ENCODE data around the gene STX8. TPM values are rescaled to one million over a fixed set of nuclear protein-coding genes. Genes with fewer than 3 reads are reported as not detected.

The STX8 gene
- total and polyA plus RNA-seq, 9 of the 15 experiments (the other 6 are each of a cell fraction or from before 2014, with no cell fraction given) = 14.6 to 42.5 (median 22.1) TPM

GRCh38 chr17:9436630-9437029, 139.0 kb downstream of the STX8 start:
- Histone ChIP-seq H3K9me3 (replicated peaks; ENCODE audit: control insufficient read depth, insufficient read depth, low read depth, low read length) (no peaks in the 10 kb centered on the region), H3K4me1 (replicated peaks in 1 of 2; ENCODE audit: control insufficient read depth in 2 of 2, insufficient read depth in 2 of 2, low read length in 2 of 2) (no peaks in the 10 kb centered on the region), H3K9ac (ENCODE audit: insufficient read depth in 1 of 2, low read depth in 2 of 2, low read length in 2 of 2) (no peak overlapping the region), H3K4me3 (no peak overlapping the region), H3K36me3 (ENCODE audit: control insufficient read depth, insufficient read depth, low read length) (no peaks in the 10 kb centered on the region), H3K9me1 (ENCODE audit: control insufficient read depth, insufficient read depth, low read length) (no peaks in the 10 kb centered on the region), H4K20me1 (replicated peaks; ENCODE audit: control insufficient read depth, insufficient read depth, low read length) (no peaks in the 10 kb centered on the region), H2AFZ (ENCODE audit: low read depth, low read length) (no peak overlapping the region), H3K4me2 (ENCODE audit: insufficient read depth, low read length) (no peak overlapping the region), H3K27ac (ENCODE audit: extremely low read depth, low read depth, low read length) (no peak overlapping the region), H3K79me2 (ENCODE audit: control insufficient read depth, insufficient read depth, low read length) (no peaks in the 10 kb centered on the region), H3K27me3 (ENCODE audit: control insufficient read depth in 2 of 2, insufficient read depth in 2 of 2, low read length in 2 of 2) (no peaks in the 10 kb centered on the region)
- FAIRE-seq (no peak), DNase-seq (ENCODE audit: extremely low read depth in 1 of 4, low spot score in 3 of 4) (no peak), ATAC-seq (no peak)
- ChIA-PET POLR2A (no interaction called here), CTCF (ENCODE audit: low intra/inter-chr PET ratio) (no interaction called here)
- WGBS (ENCODE audit: insufficient coverage, low coverage, missing lambda C conversion rate) = 0% methylated on average over 1 of the region's 1 CpG
- in situ Hi-C loops (cut with MboI) = no loop called here
- intact Hi-C loops (cut with micrococcal nuclease) = no loop called here
- TF ChIP-seq NCOR1 (IDR thresholded peaks at IDR 0.05) (no peak), NCOA4 (IDR thresholded peaks at IDR 0.05; ENCODE audit: partially characterized antibody) (no peak), ZNF507 (tag; conservative IDR thresholded peaks at IDR 0.05) (no peak), FOXA1 (IDR thresholded peaks at IDR 0.05; ENCODE audit: borderline replicate concordance) (no peak), ZFPM2 (CRISPR knock-in tag; IDR thresholded peaks at IDR 0.05) (no peak), SRSF7 (optimal IDR thresholded peaks at IDR 0.05; ENCODE audit: low read depth, low read length) (no peak), CREB1 (IDR thresholded peaks at IDR 0.05) (no peak), CREB1 (CRISPR knock-in tag; IDR thresholded peaks at IDR 0.05) (no peak), FOS (IDR thresholded peaks at IDR 0.05; ENCODE audit: extremely low read depth, insufficient read length) (no peak), NR2F6 (CRISPR knock-in tag; IDR thresholded peaks at IDR 0.05) (no peak), E2F4 (CRISPR knock-in tag; IDR thresholded peaks at IDR 0.05; ENCODE audit: low read depth) (no peak), ZNF696 (CRISPR knock-in tag; conservative IDR thresholded peaks at IDR 0.05) (no peak)
- TF ChIP-seq, protein P1, sequence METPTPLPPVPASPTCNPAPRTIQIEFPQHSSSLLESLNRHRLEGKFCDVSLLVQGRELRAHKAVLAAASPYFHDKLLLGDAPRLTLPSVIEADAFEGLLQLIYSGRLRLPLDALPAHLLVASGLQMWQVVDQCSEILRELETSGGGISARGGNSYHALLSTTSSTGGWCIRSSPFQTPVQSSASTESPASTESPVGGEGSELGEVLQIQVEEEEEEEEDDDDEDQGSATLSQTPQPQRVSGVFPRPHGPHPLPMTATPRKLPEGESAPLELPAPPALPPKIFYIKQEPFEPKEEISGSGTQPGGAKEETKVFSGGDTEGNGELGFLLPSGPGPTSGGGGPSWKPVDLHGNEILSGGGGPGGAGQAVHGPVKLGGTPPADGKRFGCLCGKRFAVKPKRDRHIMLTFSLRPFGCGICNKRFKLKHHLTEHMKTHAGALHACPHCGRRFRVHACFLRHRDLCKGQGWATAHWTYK (CRISPR knock-in tag; IDR thresholded peaks at IDR 0.05) = no peak
- TF ChIP-seq, protein P2, sequence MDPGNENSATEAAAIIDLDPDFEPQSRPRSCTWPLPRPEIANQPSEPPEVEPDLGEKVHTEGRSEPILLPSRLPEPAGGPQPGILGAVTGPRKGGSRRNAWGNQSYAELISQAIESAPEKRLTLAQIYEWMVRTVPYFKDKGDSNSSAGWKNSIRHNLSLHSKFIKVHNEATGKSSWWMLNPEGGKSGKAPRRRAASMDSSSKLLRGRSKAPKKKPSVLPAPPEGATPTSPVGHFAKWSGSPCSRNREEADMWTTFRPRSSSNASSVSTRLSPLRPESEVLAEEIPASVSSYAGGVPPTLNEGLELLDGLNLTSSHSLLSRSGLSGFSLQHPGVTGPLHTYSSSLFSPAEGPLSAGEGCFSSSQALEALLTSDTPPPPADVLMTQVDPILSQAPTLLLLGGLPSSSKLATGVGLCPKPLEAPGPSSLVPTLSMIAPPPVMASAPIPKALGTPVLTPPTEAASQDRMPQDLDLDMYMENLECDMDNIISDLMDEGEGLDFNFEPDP (CRISPR knock-in tag; IDR thresholded peaks at IDR 0.05) = no peak
- TF ChIP-seq, protein P3, sequence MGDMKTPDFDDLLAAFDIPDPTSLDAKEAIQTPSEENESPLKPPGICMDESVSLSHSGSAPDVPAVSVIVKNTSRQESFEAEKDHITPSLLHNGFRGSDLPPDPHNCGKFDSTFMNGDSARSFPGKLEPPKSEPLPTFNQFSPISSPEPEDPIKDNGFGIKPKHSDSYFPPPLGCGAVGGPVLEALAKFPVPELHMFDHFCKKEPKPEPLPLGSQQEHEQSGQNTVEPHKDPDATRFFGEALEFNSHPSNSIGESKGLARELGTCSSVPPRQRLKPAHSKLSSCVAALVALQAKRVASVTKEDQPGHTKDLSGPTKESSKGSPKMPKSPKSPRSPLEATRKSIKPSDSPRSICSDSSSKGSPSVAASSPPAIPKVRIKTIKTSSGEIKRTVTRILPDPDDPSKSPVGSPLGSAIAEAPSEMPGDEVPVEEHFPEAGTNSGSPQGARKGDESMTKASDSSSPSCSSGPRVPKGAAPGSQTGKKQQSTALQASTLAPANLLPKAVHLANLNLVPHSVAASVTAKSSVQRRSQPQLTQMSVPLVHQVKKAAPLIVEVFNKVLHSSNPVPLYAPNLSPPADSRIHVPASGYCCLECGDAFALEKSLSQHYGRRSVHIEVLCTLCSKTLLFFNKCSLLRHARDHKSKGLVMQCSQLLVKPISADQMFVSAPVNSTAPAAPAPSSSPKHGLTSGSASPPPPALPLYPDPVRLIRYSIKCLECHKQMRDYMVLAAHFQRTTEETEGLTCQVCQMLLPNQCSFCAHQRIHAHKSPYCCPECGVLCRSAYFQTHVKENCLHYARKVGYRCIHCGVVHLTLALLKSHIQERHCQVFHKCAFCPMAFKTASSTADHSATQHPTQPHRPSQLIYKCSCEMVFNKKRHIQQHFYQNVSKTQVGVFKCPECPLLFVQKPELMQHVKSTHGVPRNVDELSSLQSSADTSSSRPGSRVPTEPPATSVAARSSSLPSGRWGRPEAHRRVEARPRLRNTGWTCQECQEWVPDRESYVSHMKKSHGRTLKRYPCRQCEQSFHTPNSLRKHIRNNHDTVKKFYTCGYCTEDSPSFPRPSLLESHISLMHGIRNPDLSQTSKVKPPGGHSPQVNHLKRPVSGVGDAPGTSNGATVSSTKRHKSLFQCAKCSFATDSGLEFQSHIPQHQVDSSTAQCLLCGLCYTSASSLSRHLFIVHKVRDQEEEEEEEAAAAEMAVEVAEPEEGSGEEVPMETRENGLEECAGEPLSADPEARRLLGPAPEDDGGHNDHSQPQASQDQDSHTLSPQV (IDR thresholded peaks at IDR 0.05) = no peak
- BruUV-seq (replicated peaks) = no TSS peak
